AG20443 (cell line): ENCODE data around the gene STX10.
A peak's percentile ranks its signal among the peaks of the same experiment; 100 is the strongest.
"Not testable (repeated sequence)": the region's sequence is repeated elsewhere in the genome, so short reads cannot be mapped to it uniquely, and the experiment has no call there.

Experiments
- DNase-seq: peaks from one replicate; pipeline ENCODE4 v3.0.0; 2012; ENCODE audit warnings: low spot score, mixed read lengths

STX10 gene

DNA sequence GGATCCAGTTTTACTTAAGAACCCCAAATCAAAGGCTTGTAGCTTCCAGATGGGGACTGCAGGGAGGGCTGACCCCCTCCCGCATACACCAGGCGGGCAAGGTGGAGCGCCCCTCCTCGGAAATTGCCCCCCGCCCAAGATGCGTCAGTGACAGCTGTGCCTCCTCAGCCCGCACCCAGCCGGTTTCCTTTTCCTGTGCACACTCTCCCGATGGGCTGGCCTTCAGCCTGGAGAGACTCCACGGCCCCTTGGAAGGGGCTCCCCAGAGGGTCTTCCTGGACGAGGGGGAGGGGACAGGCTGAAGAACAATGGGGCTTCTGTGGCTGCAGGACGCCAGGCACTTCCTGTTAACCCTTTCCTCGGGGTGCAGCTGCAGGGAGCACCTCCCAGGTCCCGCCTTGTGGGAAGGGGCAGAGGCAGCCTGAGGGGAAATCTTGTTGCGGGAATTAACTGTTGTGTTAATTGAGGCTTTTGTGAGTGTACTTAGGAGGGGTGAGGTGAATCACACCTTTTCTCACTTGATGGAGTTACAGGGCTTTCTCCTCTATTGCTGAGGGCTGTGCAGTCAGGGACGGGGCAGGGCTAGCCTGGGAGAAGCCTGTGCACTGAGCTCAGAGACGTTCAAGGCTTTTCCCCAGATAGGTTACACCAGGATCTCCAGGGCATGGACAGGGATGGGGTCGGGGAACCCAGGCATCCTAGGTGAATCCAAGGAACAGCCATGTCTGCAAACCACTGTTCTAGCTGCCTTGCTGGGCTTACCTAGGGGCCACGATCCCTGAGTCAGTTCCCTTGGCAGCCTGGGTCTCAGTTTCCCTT, 14.4 kb upstream of the STX10 start:
- no peak for DNase-seq

DNA sequence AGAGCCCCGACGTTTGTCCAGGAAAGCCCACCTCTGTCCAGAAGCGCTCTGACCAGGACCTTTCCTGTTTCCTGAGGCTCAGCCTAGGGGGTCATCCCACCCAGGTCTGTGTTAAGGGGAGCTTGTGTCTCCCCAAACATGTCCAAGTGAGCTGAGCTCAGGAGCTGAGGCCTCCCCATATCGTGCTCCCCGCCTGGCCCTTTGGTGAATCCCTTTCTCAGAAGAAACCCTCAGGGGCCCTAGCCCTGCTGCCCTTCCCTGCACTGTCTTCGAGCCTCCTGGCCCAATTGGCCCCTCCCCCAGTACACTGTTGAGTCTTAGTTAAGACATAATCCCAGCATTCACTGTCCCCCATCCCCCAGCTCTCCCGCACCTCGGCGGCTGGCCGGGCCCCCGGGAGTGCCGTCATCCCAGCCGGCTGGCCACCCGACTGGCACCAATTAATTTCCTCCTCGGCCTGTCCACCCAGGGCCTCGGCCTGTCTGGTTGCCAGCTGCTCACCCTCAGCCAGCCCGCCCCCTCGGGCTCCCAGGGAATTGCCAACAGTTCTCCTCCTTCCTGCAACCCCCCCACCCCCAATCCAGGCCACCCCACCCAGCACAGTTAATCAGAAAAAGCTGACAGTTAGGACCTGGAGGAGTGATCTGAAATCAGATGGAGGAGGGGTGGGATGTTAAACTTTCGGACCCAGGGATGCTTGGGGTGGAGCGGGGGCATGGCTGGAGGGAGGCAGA, 13.6 kb upstream of the STX10 start:
- DNase-seq: peak; percentile 75

DNA sequence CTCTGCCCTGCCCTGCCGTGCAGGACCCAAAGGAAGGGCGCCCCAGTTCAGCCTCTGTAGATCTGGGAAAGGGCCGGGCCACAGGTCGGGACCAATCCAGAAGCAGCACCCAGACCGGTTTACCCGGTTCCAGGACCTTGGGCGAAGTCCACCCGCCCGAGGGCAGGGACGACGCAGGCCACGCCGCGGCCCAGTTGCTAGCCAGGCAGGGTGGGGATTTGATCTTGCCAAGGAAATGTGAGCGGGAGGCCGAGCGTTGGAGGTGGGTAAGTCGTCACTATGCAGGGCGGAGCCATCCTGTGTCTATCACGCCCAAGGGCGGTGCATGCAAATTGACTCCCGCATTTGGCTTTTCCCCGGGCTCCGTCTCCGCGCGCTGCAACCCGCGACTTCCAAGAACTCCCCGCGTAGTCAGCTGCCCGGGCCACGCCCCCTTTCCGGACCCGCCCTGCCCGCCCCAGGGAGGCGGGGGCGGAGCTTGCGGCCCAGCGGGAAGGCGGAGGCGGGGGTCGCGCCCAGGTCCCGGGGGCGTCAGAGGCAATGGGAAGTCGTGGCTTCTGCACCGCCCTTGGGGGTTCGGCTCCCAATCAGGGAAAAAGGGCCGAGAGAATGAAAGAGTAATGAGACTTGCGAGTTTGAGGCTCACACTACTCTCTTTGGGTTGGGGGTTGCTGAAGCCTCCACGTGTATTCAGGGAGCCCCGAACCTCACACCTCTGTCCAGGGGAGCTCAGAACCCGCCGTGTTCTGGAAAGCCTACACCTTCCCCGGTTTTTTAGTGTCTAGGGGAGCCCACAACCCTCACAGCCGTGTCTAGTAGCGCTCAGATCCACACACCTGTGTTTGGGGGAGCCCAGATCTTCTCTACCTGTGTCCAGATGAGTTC, 12.8 kb upstream of the STX10 start:
- DNase-seq: peak; percentile 91

DNA sequence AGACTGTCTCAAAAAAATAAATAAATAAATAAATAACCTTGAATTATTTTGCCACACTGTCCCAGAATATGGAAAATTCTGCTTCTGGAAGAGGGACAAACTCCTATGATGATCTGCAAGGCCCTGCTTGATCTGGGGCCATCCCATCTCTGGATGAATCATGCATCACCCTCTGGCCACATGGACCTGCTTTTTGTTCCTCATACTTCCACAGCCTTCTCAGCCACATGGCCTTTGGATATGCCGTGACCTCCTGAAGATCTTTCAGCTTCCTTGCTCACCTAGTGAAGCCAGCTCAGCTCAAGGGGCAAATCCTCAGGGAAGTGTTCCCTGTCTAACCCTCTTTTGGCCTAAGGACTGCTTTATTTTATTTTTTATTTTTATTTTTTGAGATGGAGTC, 10.4 kb upstream of the STX10 start:
- DNase-seq: peak; percentile 58

GRCh38 chr19:13159713-13160112, 9.5 kb upstream of the STX10 start:
- DNase-seq: no peak

- peak; percentile 74 for DNase-seq
Observed at GRCh38 chr19:13155472-13156359, 5.5 kb upstream of the STX10 start.

DNA sequence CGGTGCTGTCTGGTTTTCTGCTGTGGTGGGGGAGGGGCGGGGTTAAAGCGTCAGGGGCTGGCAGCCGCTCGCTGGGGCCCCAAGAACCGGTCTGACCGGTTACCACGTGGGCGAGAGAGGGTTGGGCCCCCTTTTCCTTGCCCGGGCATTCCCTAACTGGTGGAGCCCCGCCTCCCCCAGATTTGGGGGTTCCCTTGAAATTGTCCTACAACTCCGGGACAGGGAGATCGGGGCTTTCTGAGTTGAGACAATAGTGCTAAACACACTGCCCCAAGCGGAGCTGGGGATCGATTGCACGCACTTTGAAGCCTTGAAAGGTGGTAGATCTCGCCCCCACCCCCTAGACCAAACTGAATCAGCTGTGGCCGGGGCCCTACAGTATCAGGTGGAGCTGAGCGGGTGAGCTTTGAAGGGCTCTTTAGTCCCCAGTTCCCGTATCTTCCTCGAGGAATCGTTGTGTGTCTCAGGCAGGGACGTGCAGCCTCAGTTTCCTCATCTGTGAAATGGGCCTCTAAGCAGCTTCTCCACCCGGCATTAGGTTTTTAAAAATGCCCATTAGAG, 4.8 kb upstream of the STX10 start:
- peak; percentile 45 for DNase-seq

- peak; percentile 82 for DNase-seq
Observed at GRCh38 chr19:13154241-13154778, 4.1 kb upstream of the STX10 start.

DNA sequence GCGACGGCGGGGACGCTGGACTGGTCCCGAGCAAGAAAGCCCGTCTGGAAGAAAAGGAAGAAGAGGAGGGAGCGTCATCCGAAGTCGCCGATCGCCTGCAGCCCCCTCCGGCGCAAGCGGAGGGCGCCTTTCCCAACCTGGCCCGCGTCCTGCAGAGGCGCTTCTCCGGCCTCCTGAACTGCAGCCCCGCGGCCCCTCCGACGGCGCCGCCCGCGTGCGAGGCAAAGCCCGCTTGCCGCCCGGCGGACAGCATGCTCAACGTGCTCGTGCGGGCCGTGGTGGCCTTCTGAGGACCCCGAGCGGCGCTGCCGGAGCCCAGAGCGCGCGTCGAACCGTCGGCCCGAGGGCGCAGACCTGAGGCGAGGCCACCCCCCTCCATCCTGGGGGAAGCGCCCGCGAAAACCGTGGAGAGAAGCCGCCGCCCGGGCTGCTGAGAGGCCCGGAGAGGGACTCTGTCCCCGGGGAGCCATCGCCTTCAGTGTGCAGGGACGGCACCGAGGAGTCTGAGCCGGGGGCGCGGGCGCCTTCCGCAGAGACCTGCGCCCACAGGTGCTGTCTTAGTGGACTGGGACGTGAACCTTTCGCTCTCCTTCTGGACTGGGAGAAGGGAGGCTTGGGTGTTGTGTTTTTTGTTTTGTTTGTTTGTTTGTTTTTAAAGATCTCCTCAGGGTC, 3.5 kb upstream of the STX10 start:
- peak; percentile 15 for DNase-seq

GRCh38 chr19:13152974-13153568, 2.9 kb upstream of the STX10 start:
- DNase-seq: peak; percentile 91

GRCh38 chr19:13152356-13152973, 2.3 kb upstream of the STX10 start:
- no peak for DNase-seq

GRCh38 chr19:13151605-13152355, 1.6 kb upstream of the STX10 start:
- peak; percentile 96 for DNase-seq

DNA sequence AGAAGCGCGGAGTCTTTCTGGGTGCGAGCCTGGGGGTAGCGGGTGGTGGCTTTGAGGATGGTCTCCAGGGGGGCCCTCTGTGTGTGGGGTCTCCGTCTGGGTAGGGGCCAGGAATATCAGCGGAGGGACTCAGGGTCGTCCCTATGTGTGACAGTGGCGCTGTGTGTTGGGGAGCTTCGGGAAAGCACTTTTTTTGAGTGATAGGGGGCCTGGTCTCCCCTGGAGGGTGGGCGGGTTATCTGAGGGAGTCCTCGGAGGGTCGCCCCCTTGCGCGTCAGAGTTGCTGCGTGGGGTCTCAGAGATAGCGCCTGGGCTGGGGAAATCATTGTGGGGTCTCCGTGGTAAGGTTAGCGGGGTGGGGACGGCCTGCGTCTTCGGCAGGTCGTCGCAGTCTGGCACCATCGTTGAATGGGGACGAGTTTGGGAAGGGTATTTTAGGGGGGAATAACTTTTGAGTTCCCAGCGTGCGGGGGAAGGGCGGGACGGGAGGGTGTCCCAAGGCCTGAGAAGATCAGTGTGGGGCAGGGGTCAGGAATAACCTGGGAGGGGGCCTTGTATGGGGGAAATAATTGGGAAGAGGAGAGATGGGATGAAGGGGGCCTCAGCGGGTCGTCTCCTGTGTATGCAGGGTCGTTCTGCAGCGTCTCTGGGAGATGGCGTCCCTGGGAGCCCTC, 893 bp upstream of the STX10 start:
- DNase-seq: no peak

- peak; percentile 35 for DNase-seq
Observed at GRCh38 chr19:13149628-13150186, 468 bp downstream of the STX10 start.

DNA sequence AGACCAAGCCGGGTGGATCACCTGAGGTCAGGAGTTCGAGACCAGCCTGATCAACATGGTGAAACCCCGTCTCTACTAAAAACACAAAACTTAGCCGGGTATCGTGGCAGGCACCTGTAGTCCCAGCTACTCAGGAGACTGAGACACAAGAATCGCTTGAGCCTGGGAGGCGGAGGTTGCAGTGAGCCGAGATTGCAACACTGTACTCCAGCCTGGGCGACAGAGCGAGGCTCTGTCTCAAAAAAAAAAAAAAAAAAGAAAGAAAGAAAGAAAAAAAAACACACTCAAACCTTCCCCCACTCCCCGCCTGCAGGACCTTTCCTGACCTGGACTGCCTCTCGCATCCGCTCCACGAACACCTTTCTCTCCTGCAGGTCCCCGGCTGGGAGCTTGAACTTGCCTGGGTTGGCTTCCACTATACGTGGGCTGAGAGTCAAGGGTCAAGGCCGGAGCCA, 975 bp downstream of the STX10 start:
- DNase-seq: not testable (repeated sequence)

DNA sequence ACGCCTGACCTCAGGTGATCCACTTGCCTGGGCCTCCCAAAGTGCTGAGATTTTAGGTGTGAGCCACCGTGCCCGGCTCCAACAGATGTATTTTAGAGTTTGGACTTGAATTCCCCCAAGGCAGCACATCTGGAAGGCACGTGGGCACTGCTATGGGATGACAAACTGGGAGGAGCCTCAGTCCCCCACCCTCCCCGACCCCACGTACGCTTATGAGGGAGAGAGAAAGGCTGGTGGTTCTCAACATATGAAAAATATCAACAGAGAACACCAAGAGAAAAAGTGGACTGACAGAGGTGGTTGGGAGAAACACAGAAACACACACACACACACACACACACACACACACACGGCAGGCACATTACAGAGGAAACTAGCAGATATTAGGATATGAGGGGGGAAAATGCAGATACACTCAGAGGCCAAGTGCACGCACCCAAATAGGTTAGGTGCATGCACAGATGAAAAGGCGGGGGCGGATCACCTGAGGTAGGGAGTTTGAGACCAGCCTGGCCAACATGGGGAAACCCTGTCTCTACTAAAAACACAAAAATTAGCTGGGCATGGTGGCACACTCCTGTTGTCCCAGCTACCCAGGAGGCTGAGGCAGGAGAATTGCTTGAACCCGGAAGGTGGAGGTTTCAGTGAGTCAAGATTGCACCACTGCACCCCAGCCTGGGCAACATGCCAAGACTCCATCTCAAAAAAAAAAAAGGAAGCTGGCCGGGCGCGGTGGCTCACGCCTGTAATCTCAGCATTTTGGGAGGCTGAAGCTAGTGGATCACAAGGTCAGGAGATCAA, 3.2 kb downstream of the STX10 start:
- no peak for DNase-seq
